NCI-H146 treated with DMSO at 0.1 percent for 48 hours (cell line): Measurements from ENCODE around the gene PTPRM.

Experiments used
- DNase-seq: peaks from one replicate; lab custom pipeline; 2025; ENCODE audit not compliant: unreplicated experiment; lab: John Stamatoyannopoulos, UW

The PTPRM gene

GRCh38 chr18:7598167-7599047, 31.3 kb downstream of the PTPRM start:
- DNase-seq = no peak

- no peak for DNase-seq
These were observed 32.9 kb downstream of the PTPRM start for GRCh38 chr18:7600036-7600435.

DNA sequence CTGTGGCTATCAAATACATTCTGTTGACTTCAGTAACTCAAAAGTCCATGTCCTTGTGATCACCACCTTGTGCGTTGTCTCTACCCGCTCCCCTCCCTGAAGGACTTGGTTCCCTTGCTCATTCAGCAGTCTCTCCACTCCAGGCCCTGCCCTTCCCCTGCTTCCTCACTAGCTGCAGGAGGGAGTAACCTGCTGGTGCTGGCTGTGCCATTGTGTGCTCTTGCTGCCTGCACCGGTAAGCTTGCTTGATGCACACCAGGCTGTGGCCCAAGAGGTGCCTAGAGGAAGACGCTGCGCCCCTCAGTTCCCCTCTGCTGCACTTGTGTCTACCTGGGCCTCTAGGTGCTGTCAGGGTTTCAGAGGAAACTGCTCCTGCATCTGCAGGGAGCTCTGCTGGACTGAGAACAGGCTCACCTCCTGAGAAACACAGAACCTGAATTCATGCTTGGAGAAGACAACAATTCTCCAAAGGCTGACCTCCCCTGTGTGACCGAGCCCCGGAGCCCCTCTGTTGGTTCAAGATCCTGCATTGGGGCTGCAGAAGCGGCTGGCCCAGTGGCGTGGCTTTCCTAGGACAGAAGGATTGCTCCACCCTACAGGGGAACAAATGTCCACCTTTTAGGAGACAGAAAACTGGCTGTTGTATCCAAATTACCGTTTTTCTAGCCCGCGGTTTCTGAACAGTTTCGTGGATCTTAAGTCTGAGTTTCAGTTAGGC, 33.6 kb downstream of the PTPRM start:
- DNase-seq = no peak

- DNase-seq = no peak
These were observed 34.1 kb downstream of the PTPRM start for GRCh38 chr18:7601246-7601615.

DNA sequence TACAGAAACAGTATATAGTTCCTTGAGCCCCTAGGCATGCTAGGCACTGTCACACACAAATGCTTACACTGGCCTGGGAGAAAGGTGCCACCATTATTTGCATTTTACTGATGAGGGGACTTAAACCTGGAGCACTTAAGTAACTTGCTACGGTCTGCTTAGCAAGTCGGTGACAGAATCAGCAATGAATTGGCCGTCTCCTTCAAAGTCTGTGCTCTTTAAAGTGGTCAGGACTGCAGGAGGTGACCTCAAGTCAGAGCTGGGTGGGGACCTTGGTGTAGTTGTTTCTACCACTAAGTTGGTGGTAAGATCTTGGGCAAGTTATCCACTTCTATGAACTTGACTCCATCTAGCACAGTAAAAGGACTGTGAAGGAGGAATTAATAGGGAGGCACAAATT, 34.8 kb downstream of the PTPRM start:
- no peak for DNase-seq

DNA sequence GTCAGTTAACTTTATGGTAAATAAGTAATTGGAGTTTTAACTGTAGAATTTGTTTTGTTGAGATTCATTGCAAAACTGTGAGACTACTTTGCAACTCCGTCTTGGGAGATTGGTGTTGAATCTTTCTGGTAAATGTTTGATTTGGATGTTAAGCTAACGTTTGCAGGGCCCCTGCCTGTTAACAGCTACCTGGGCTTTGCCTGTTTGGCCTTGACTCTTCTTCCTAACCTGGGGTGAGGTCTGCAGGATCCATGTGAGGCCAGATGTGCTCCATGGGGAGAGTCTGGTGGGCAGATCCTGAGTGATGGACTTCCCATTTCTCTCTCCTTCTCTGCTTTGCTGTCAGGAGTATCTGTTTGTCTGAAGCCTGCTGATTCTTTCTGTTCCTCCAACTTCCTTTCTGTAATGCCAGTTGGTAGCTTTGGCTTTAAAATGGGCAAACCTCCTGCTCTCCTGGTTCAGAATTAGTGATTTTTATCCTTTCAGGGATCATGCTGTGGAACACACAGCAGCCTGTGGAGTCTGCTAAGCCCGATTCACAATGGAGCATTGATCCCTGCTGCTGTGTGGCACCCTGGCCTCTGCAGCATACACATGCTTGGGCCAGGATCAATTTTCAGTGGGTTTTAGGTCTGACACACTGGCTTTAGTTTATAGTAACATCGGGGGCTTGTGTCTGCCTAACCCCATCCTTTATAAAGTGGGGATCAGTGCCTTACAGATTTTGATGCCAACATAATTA, 36.3 kb downstream of the PTPRM start:
- no peak for DNase-seq

DNA sequence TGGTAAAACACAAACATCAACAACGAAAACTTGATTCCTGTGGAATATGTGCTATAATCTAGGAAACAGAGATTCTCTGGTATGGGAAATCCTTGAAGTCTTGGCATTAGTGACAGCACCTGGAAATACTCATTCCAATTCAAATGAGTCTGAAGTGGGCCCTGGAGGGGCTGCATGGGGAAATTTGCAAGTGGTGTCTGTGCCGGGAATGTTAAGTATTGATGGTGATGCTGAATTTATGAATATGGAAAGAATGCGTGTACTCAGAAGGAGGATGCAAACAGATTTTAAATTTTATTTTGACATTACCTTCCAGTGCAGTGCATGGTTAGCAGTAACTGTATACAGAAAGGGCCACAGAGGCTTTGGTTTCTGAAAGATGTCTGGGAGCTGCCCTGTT, 37.2 kb downstream of the PTPRM start:
- DNase-seq = no peak

- no peak for DNase-seq
These were observed 38.6 kb downstream of the PTPRM start for GRCh38 chr18:7605705-7606104.

DNA sequence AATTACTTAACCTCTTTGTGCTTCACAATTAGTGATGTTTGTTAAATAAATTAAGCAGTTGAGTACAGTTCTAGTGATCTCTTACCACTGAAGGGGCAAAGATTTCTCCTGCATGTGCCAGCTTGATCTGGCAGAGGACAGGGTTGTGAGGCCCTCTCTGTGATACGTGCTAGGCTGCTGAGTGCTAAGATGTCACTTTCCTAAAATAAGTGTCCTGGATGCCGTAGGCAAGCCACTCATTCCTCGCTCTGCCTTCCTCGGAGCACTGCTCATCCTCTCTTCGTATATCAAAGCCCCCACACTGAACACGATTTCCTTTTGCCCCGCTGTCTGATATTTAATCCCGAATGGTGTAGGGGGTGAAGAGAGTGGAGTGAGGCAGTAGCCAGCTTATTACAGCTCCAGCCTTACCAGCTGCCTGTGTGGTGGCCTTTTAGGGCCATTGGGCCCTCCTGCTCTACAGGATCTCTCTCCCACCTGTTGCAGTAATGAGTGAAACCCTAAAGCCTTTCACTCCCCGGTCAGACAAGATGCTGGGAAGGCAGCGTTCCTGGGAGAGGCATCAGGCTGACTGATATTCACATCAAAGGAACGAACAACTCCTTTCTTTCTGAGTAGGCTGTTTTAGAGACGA, 40.5 kb downstream of the PTPRM start:
- DNase-seq = no peak

DNA sequence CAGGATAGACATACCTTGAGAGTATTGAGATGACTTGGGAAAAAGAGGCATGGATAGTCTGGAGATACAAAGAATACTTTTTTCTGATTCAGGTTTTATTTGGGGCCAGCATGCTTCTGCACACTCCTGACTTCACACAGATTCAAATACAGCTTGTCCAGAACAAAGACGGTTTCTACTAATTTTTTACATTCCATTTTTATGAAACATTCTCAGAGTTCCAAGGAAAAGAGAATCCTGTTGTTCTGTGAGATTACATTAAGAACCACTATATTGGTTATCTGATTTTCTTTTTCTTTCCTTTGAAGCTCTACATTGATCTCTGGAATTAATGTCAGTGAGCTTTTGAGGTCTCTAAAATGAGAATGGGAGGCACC, 41.0 kb downstream of the PTPRM start:
- no peak for DNase-seq

DNA sequence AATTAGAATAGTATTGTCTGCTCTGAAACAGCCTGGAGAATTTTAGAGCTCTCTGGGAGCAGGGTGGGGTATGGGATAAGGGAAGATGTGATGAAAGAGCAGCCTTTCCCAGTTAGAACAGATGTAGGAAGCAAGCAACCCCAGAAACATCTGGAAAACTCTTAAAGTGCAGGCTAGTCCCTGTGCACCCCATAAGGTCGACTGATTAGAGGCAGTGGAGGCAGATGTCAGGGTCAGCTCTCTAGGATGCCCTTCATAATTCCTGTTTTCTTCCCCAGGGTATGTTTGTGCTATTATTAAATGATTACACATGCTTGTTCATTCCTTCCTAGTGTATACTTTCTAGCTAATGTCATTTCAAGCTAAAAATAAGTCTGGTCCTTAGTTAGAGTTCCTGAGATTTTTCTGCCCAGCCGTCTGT, 41.7 kb downstream of the PTPRM start:
- DNase-seq = no peak

- DNase-seq = no peak
These were observed 42.5 kb downstream of the PTPRM start for GRCh38 chr18:7609617-7610016.

- DNase-seq = no peak
These were observed 46.9 kb downstream of the PTPRM start for GRCh38 chr18:7614042-7614441.

DNA sequence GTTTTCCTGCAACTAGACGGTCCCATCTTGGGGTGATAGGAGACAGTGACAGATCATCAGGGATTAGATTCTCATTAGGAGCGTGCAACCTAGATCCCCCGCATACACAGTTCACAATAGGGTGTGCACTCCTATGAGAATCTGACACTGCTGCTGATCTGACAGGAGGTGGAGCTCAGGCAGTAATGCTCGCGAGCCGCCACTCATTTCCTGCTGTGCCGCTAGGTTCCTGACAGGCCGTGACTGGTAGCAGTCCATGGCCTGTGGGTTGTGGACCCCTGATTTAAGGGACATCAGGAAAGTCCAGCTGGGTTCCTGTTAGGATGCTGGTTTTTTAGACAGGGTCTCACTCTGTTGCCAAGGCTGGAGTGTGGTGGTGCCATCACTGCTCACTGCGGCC, 48.7 kb downstream of the PTPRM start:
- DNase-seq = no peak

DNA sequence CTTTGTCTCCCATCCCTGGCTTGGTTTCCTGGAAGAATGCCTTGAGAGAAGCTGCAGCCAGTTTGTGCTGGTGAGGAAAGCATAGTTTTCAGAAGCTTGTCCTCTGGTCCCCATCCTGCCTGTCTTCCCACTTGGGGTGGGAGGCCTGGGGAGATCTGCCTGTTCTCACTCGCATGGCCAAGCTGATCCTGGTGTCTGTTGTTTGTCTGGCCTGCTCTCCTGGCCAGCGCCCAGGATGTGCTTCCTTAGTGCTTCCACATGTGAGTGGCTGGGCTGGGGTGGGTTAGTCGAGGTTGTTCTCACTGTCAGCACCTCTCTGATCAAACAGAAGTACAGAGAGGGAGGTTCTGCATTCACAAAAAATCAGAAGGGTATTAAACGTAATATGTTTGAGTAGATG, 49.5 kb downstream of the PTPRM start:
- DNase-seq = no peak

DNA sequence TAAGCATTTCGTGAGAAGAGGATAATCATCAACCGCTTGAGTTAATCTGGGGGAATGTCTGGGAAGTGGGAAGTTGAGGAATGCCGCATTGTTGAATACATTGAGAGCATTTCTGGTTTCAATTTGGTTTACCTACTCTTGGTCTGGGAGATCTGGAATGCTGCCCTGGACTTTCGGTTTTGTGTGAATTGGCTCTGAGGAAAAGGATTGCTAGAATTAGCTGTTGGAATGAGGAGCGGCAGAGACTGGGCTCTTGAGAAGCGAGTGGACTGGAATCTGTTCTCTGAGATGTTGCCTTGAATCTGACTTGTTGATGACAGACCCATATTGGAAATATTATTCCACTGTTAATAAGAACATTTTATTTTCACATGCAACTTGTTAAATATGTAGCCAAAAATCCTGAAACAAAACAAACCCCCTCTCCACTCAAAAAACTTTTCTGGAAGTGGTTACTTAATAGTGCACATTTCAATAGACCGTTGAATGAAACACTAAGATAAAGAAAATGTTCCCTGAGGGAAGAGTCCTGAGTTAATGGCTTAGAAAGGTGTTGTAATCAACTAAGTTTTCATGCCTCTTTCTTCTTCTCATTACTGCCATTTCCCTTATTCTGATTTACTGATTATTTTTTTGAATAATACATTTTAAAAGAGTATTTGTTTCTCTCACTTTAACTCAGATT, 50.8 kb downstream of the PTPRM start:
- no peak for DNase-seq

DNA sequence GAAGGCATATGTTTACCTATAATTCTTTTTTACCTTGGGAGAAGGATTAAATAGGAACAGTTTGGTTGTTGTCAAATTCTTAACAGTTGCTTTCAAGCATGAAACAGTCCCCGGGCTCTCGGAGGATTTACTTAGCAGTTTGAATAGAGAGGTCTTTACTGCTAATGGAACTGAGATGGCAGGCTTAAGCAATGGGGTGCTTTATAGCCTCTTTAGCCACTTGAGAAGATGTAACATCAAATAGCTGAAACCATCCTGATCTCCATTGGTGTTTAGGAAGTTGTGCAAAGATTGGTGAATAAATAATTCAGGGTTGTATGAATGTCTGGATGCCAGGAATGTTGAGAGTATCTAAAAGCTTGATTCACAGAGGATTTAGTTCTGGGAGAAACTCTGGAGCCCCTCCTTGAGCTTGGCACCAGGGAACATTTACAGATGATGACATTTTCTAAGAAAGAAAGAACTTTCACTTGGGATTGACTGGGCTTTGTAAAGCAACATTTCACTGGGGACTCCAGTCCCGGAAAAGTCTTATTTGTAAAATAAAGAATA, 51.9 kb downstream of the PTPRM start:
- DNase-seq = no peak

DNA sequence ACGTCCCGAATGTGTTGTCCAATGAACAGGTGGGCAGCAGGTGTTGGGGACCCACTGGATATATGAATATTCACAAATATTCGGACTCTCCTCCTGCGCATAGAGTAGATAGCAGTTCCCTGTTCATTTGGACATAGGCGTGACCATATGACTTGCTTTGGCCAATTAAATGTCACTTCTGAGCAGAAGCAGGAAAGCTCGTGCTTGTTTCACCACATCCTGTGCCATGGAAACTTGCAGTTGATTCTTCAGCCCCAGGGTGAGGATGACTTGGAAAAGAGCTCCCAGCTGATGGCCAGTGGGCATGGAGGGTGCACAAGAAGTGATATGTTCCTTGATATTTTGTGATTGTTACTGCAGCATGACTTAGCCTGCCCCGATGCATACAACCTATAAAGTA, 52.6 kb downstream of the PTPRM start:
- DNase-seq = no peak

DNA sequence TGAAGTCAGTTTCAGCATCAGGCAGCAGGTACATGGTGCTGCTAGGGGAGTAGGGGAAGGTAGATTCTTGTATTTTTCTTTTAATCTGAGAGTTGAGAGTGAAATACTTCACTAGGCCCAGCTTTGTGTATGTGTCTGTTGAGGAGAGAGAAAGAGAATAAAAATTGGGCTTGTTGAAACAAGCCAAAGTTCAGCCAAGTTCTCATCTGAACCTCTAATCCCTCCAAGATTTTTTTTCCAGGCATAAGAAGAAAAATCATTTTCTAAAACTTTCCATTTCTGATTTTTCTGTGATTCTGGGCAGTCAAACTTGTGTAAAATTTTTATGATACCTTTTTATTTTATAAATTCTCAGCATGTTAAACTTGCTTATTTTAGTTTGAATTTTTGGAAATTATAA, 55.6 kb downstream of the PTPRM start:
- DNase-seq = no peak

- no peak for DNase-seq
These were observed 56.6 kb downstream of the PTPRM start for GRCh38 chr18:7623681-7624080.

DNA sequence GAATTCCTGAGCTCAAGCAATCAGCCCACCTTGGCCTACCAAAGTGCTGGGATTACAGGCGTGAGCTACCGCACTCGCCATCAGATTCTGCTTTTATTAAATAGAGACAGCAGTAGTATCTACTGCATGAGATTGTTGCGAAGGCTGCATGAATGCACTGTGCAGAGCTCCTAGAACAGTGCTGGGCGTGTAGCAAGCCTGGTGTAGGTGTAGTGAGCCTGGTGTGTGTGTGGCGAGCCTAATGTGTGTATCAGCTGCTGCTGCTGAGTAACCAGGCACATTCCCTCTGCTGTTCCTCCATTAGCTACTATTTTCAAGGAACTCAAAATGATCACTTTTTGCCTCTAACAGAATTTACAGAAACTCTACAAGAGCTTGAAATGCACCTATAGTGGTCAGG, 57.6 kb downstream of the PTPRM start:
- no peak for DNase-seq
